ENCODE data around the gene UBE4A. TPM values are rescaled to one million over a fixed set of nuclear protein-coding genes. Genes with fewer than 3 reads are reported as not detected.

The UBE4A gene
- total and polyA plus RNA-seq, 2 of the 4 experiments (the other 2 are of a cell fraction): 15.2 to 69.7 TPM

DNA sequence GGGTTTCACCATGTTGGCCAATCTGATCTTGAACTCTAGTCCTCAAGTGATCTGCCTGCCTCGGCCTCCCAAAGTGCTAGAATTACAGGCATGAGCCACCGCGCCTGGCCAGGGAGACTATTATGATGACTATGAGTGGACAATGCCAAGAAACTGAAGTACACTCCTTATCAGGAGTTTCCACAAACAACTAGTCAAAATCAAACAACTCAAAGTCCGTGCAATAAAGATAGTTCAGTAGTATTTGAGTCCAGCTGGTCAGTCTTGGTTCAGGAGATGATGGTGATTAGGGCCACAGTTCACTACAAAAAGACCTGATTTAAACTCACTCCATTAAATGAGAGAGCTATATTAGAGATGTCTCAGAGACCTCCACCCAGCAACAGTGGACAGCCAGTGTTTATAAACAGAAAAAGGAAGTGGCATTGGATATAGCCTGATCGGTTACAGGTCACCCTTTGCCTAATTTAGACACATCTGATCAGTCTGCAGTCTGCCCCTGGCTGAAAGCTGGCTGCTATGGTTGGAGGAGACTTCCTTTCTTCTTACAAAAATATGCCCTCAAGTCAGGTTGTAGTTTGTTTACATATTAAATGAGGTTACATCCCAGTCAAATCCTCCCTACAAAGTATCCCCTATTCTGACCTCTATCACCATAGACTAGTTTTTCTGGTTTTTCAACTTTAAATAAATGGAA is 37.9 kb upstream of the UBE4A start:
- H2BK120ac ChIP-seq (ENCODE audit: low read depth, low read length): no peak overlapping the region
- no peaks in the 10 kb centered on the region for H3K4me1 ChIP-seq (ENCODE audit: control insufficient read depth, insufficient read depth, low read length)
- ChIA-PET POLR2A (ENCODE audit: unreplicated experiment) (no interaction called here), CTCF (no interaction called here)
- no peak overlapping the region for H3K23ac ChIP-seq (ENCODE audit: low read depth, low read length)
- H3K27ac ChIP-seq (ENCODE audit: insufficient read depth, low read length): no peak overlapping the region
- H3K4ac ChIP-seq (ENCODE audit: low read depth, low read length): no peak overlapping the region
- H4K91ac ChIP-seq (ENCODE audit: insufficient read depth, low read depth, low read length): no peak overlapping the region
- DNase-seq (no peak), ATAC-seq (ENCODE audit: low read depth) (no peak)
- H2BK20ac ChIP-seq (ENCODE audit: low read depth, low read length): no peak overlapping the region
- H2BK5ac ChIP-seq (ENCODE audit: low read depth, low read length, poor library complexity, severe bottlenecking): no peak overlapping the region
- no peak overlapping the region for H3K14ac ChIP-seq (replicated peaks; ENCODE audit: low read depth, low read length)
- H3K9ac ChIP-seq (ENCODE audit: low read depth, low read length): no peak overlapping the region
- no peaks in the 10 kb centered on the region for H3K9me1 ChIP-seq (ENCODE audit: insufficient read depth, low read length)
- H4K8ac ChIP-seq (ENCODE audit: low read depth in 2 of 2, low read length in 2 of 2): no peak overlapping the region
- dilution Hi-C loops (cut with HindIII; ENCODE audit: low sequenced_read_pairs, unreplicated experiment) (no loop called here), intact Hi-C loops (cut with micrococcal nuclease) (no loop called here), in situ Hi-C loops (cut with MboI; ENCODE audit: low sequenced_read_pairs) (no loop called here)
- H4K5ac ChIP-seq (ENCODE audit: low read depth, low read length): no peak overlapping the region
- BruUV-seq (replicated peaks): no TSS peak
- H3K18ac ChIP-seq (ENCODE audit: low read depth, low read length): no peak overlapping the region
- no peak overlapping the region for H3K4me2 ChIP-seq (ENCODE audit: low read depth, low read length)
- no peak overlapping the region for H2AK5ac ChIP-seq (ENCODE audit: low read depth, low read length)
- whole genome bisulfite sequencing, 2 experiments (ENCODE audit: extremely low coverage in 2 of 2, insufficient read length in 1 of 2): no CpG with 5 or more reads among the region's 5 CpGs
- H2BK15ac ChIP-seq (ENCODE audit: low read depth, low read length): no peak overlapping the region
- H3K9me3 ChIP-seq (ENCODE audit: control insufficient read depth, insufficient read depth, low read length): no peaks in the 10 kb centered on the region
- H3K36me3 ChIP-seq (ENCODE audit: control insufficient read depth, insufficient read depth, low read length): no peaks in the 10 kb centered on the region
- no peak overlapping the region for H3K56ac ChIP-seq (ENCODE audit: extremely low read depth, insufficient read depth, low read length)
- no peak overlapping the region for H3K4me3 ChIP-seq (ENCODE audit: insufficient read depth, low read depth, low read length)
- no peak overlapping the region for H2AFZ ChIP-seq (replicated peaks; ENCODE audit: low read length, poor library complexity)
- no peaks in the 10 kb centered on the region for H3K79me1 ChIP-seq (ENCODE audit: low read depth in 1 of 2, low read length in 2 of 2)
- TF ChIP-seq RFX5 (IDR thresholded peaks at IDR 0.05; ENCODE audit: low read depth, low read length) (no peak), MAZ (IDR thresholded peaks at IDR 0.05; ENCODE audit: borderline replicate concordance, low read depth, low read length) (no peak), MAFK (IDR thresholded peaks at IDR 0.05; ENCODE audit: low read depth, low read length) (no peak), RAD21 (IDR thresholded peaks at IDR 0.05; ENCODE audit: low read length) (no peak), POLR2A (IDR thresholded peaks at IDR 0.05; ENCODE audit: low read depth, low read length) (no peak), USF2 (IDR thresholded peaks at IDR 0.05; ENCODE audit: low read depth, low read length) (no peak), CHD1 (IDR thresholded peaks at IDR 0.05; ENCODE audit: low read depth, low read length) (no peak), BHLHE40 (IDR thresholded peaks at IDR 0.05; ENCODE audit: low read depth, low read length) (no peak), ELK1 (IDR thresholded peaks at IDR 0.05; ENCODE audit: borderline replicate concordance, low read depth, low read length) (no peak), RCOR1 (IDR thresholded peaks at IDR 0.05; ENCODE audit: insufficient replicate concordance, low read length) (no peak), CEBPB (IDR thresholded peaks at IDR 0.05; ENCODE audit: low read depth, low read length) (no peak), SMC3 (IDR thresholded peaks at IDR 0.05; ENCODE audit: low read depth, low read length) (no peak), NFE2L2 (IDR thresholded peaks at IDR 0.05; ENCODE audit: low read depth, low read length) (no peak), MXI1 (IDR thresholded peaks at IDR 0.05; ENCODE audit: borderline replicate concordance, low read depth, low read length) (no peak), CTCF (conservative IDR thresholded peaks at IDR 0.05; ENCODE audit: low read depth, low read length) (no peak), FOS (IDR thresholded peaks at IDR 0.05; ENCODE audit: low read depth, low read length) (no peak)
- H2AK9ac ChIP-seq (replicated peaks; ENCODE audit: low read depth, low read length, poor library complexity): no peak overlapping the region
- peaks cover 2% of the 10 kb centered on the region for H3K27me3 ChIP-seq (ENCODE audit: control insufficient read depth, insufficient read depth, low read length)
- no peaks in the 10 kb centered on the region for H4K20me1 ChIP-seq (ENCODE audit: insufficient read depth, low read length)
